Hepatic stellate cell (primary cell): Measurements from ENCODE around the gene LAMTOR5.
A peak's percentile ranks its signal among the peaks of the same experiment; 100 is the strongest.
"Not testable (repeated sequence)": the region's sequence is repeated elsewhere in the genome, so short reads cannot be mapped to it uniquely, and the experiment has no call there.

Experiments used
- DNase-seq: peaks from one replicate; pipeline ENCODE4 v3.0.0; 2011; ENCODE audit warnings: low spot score

The LAMTOR5 gene

GRCh38 chr1:110407260-110408210 is at the start of gene LAMTOR5:
Gene LAMTOR5, minus strand, starts transcription at chr1:110407694. Its CDS starts 74 bp downstream, at chr1:110407620.
- DNase-seq: peak; percentile 87

DNA sequence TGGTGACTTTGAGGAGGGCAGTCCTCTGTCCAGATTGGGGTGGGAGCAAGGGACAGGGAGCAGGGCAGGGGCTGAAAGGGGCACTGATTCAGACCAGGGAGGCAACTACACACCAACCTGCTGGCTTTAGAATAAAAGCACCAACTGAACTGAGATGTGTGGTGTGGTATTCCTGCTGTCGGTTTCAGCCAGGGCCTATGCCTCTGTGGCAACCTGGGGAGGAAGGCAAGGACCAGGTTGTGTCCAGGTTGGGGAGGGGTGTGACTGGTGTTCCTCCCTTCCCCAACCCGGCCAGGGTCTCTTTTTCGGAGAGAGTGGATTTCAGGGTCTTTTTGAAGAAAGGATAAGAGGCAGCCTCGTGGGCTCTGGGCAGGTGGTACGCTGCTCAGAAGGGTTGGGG is 49.7 kb upstream of the LAMTOR5 start:
- DNase-seq: no peak

DNA sequence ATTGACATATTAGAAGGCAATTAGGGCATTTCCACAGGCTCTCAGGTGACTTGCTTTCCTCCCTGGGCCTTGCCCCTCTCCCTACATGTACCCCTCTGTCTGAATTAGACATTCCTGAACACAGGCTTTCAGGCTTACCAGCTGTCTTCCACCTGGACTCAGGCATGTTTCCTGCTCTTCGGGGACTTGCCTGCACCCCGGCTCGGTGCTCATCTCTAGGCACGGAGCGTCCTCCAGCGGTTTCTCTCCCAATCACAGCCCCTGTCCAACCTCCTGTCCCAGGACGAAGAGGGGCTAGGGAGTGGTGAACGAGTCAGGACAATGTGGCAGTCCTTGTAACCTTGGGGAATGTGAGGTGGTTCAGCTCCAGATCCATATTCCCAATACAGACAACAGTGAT is 47.7 kb upstream of the LAMTOR5 start:
- DNase-seq: no peak

DNA sequence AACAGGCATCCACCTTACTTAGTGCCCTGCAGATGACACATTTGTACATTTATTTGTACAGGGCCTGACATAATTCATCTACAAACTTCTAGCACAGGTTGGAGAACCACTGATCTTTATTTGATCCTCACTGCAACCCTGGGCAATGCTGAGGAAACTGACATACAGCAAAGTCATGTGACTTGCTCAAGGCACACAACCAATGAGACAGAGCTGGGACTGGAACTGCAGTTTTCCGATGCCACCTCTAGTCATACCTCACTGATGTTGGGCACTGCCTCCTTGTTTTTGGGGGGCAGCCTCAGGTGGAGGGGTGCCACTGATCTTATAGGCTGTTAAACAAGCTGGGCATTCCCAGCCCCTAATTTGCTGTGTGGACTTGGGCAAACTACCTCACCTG is 46.8 kb upstream of the LAMTOR5 start:
- no peak for DNase-seq

DNA sequence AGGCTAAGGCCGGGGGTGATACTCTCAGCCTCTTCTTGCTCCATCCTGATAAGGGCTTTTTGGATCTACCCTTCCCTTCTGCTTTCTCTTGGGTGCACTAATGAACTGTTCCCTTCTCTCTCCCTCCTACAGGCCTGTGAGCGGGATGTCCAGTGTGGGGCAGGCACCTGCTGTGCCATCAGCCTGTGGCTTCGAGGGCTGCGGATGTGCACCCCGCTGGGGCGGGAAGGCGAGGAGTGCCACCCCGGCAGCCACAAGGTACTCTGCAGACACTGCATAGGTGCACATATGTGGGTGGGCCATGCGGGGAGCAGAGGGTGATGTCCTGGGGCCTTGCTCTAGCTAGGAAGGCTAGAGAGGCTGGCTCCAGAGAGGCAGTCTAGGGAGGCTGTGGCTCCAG is 46.3 kb upstream of the LAMTOR5 start:
- DNase-seq: no peak

GRCh38 chr1:110452330-110452729 is 44.8 kb upstream of the LAMTOR5 start:
- DNase-seq: no peak

- no peak for DNase-seq
These were observed 43.4 kb upstream of the LAMTOR5 start, which contains the start of gene PROK1 for GRCh38 chr1:110450929-110451328. Gene PROK1, plus strand, starts transcription at chr1:110451149. Its CDS starts 68 bp downstream, at chr1:110451217.

DNA sequence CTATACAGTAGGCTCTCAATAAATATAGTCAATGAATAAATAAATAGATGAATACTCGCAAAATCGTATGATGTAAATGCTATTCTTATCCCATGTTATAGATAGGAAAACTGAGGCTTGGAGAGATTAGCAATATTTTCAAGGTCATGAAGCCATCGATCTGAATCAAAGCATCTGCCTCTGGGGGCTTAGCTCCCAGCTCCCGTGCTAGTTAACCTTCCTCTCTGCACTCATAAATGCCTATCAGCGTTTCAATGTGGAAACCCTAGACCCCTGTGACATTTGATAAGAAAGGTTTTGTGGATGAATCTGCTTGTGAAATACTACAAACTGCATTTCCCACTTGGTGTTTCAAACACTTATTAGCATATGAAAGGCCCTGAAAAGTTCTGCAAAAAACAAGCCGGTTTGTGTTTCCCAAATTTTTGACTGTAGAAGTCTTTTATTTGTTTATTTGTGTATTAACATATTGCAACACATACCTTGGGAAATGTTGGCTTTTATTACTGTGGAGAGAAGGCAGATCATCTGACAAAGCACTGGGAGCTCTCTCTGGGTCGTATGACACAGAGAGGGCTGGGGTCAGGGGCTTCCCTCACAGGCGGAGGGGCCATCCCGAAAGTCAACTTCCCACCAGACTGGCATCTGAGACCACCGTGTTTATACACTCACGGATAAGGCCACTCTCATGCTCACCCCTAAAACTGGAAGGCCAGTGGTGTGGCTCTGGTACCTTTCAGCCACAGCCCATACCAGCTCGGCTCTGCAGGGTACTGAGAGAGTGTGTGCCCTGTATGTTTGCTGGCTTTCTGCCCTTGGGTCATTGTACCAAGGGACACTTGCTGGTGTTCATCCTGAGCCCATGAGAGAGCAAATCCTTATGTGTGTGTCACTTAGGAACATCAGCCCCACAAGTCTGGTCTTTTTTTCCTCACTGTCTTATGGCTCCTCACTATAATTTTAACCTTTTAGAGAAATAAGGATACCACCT is 42.5 kb upstream of the LAMTOR5 start:
- DNase-seq: no peak

DNA sequence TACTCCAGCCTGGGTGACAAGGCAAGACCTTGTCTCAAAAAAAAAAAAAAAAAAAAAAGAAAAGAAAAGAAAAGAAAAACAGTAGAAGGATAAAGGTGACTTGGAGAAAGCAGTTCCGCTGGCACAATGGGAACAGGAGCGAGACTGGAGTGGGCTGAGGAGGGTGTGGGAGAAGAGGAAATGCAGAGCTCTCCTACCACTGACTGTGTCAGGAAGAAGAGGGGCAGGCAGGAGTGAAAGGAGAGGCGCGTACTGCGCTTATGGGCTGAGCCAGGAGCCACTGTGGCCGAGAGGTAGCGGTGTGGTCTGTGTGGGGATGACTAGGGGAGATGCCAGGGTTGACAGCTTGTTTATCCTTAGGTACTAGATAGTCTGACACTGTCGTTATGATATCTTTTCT is 37.1 kb upstream of the LAMTOR5 start:
- no peak for DNase-seq

- DNase-seq: no peak
These were observed 36.0 kb upstream of the LAMTOR5 start for GRCh38 chr1:110443451-110443850.

- no peak for DNase-seq
These were observed 34.4 kb upstream of the LAMTOR5 start for GRCh38 chr1:110441888-110442287.

- no peak for DNase-seq
These were observed 33.4 kb upstream of the LAMTOR5 start for GRCh38 chr1:110440877-110441276.

DNA sequence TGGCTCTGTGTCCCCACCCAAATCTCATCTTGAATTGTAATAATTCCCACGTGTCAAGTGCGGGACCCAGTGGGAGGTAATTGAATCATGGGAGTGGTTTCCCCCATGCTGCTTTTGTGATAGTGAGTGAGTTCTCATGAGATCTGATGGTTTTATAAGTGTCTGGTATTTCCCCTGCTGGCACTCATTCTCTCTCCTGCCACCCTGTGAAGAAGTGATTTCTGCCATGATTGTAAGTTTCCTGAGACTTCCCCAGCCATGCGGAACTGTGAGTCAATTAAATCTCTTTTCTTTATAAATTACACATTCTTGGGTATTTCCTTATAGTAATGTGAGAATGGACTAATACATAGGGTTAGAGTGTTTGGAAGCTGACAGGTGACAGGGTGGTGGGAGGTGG is 32.4 kb upstream of the LAMTOR5 start:
- not testable (repeated sequence) for DNase-seq

DNA sequence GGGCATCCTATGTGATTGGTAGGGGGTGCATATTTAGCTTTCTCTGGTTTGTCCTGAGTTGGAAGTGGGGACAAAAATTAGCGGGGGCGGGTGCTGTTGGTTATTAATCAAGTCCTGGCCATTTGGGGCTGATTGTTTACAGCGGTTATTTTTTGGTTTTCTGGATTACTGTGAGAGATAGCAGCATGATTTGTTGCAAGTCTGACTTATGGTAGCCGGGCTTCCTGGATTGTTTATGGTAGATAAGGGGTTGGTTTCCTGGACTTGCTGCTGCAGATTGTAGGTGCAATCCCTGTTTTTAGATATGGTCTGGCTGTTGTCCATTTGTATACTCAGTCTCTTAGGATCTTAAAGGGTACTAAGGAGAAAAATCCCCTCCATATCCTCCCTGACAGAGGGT is 31.4 kb upstream of the LAMTOR5 start:
- DNase-seq: no peak

DNA sequence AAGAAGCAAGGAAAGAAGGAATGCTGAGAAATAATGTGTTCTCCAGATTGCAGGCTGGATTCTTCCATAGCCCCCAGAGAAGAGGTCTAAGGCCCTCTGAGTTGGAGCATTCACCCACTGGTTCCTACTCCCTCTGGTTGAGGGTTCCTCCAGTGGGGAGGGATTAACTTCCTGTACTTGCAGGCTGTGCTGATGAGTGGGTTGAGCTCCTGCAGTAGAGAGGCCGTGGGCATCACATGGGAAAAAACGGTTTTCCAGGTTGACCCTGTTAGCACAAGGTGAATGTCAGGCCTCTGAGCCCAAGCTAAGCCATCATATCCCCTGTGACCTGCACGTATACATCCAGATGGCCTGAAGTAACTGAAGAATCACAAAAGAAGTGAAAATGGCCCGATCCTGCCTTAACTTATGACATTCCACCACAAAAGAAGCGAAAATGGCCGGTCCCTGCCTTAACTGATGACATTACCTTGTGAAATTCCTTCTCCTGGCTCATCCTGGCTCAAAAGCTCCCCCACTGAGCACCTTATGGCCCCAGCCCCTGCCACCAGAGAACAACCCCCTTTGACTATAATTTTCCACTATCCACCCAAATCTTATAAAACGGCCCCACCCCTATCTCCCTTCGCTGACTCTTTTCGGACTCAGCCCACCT is 30.3 kb upstream of the LAMTOR5 start:
- not testable (repeated sequence) for DNase-seq

- no peak for DNase-seq
These were observed 29.1 kb upstream of the LAMTOR5 start for GRCh38 chr1:110436635-110437034.

DNA sequence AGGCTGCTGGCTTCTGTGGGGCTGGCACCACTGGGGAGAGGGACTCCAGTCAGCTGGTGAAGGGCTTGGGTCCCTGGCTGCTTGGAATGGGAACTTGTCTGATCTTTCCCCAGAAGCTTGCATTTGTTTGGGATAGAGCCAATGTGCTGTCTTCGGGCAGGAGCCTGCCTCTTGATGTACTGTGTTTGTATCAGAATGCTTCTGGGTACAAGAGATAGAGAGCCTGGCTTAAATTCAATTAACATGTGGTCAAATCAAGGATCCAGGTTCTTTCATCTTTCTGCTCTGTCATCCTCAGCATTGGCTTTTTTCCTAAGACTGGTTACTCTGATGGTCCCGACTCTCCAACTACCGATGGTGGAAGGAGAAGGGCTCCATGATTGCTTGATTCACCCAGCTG is 27.5 kb upstream of the LAMTOR5 start:
- no peak for DNase-seq

DNA sequence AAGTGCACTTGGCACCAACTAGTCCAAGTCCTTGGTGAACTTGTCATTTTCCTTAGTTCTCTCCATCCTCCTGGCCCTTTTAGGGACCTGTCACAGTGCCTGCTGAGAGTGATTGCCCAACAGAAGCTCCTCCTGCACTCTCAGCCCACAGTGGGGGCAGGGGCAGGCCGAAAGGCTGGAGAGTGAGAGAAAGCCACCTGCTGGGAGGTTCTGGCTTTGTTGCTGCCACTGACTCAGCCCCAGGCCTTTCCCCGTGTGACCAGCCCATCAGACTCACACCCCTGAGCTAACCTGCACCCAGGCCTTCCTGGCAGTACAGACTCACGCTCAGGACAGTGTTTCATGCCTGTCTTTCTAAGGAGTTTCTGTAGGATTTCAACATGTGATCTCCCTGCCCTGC is 26.3 kb upstream of the LAMTOR5 start:
- DNase-seq: no peak

GRCh38 chr1:110433213-110433612 is 25.7 kb upstream of the LAMTOR5 start:
- DNase-seq: no peak

GRCh38 chr1:110430901-110431300 is 23.4 kb upstream of the LAMTOR5 start:
- DNase-seq: no peak

DNA sequence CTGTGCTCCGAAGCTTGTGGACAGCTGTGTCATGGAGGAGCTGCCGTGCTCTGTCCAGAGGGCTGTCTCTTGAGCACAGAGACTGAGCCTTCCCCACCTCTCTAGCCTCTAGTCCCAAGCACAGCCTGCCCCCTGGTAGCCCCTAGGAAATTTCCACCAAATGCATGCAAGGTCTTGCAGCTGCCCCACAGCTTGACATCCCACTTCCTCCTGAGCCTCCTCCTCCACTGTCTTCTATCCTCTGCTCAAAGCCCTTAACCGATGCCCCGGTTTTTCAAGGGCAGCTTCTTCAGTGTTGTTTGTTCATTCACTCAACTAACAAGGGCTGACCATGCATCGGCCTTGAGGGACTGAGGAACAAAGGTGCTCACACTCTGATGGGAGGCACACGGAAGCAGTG is 22.9 kb upstream of the LAMTOR5 start:
- no peak for DNase-seq

- DNase-seq: no peak
These were observed 21.5 kb upstream of the LAMTOR5 start for GRCh38 chr1:110428946-110429345.
